Fibroblast of lung (primary cell): Measurements from ENCODE around the gene RPL36A. TPM values are rescaled to one million over a fixed set of nuclear protein-coding genes. Genes with fewer than 3 reads are reported as not detected.

Experiments used
- DNase-seq, 2 donors: peaks; one replicate each; pipeline versions ENCODE4 v3.0.0 to v3.0.0-alpha.2; 2010; ENCODE audit warnings: low read depth in 2 of 2
- H2AFZ ChIP-seq: 2 replicates; pipeline ENCODE4 v1.5.1; 2012; ENCODE audit warnings: low read length, control low read depth, inconsistent platforms
- H3K27ac ChIP-seq: 2 replicates; pipeline ENCODE4 v1.5.1; 2011; ENCODE audit warnings: low read length, control low read depth; ENCODE audit not compliant: insufficient read depth
- H3K27me3 ChIP-seq: 2 replicates; pipeline ENCODE4 v1.5.1; 2011; ENCODE audit warnings: mild to moderate bottlenecking, low read length; ENCODE audit not compliant: control insufficient read depth, insufficient read depth
- H3K36me3 ChIP-seq: 2 replicates; pipeline ENCODE4 v1.5.1; 2011; ENCODE audit warnings: low read length; ENCODE audit not compliant: control insufficient read depth, insufficient read depth
- H3K4me1 ChIP-seq: 2 replicates; pipeline ENCODE4 v1.5.1; 2011; ENCODE audit warnings: low read length; ENCODE audit not compliant: control insufficient read depth, insufficient read depth; ENCODE audit errors: extremely low read depth
- H3K4me2 ChIP-seq: 2 replicates; pipeline ENCODE4 v1.5.1; 2011; ENCODE audit warnings: low read length, control low read depth; ENCODE audit not compliant: insufficient read depth; ENCODE audit errors: extremely low read depth
- H3K4me3 ChIP-seq, 4 experiments: fragments of 200-600 bp in 1 of 4; sonication (generic) in 1 of 4; replicated peaks in 1 of 4; 2 replicates each; pipeline ENCODE4 v1.5.1; 2011 to 2016; ENCODE audit warnings: low read length in 4 of 4, low read depth in 3 of 4, mild to moderate bottlenecking in 3 of 4, control low read depth in 2 of 4, inconsistent platforms in 1 of 4, mixed read lengths in 1 of 4; ENCODE audit not compliant: insufficient read depth in 1 of 4; ENCODE audit errors: control extremely low read depth in 1 of 4
- H3K79me2 ChIP-seq: 2 replicates; pipeline ENCODE4 v1.5.1; 2012; ENCODE audit warnings: mild to moderate bottlenecking, low read length, inconsistent platforms; ENCODE audit not compliant: control insufficient read depth, insufficient read depth
- H3K9ac ChIP-seq: 2 replicates; pipeline ENCODE4 v1.5.1; 2011; ENCODE audit warnings: mild to moderate bottlenecking, low read length, control low read depth; ENCODE audit not compliant: insufficient read depth
- H3K9me3 ChIP-seq: 2 replicates; pipeline ENCODE4 v1.5.1; 2012; ENCODE audit warnings: low read depth, low read length; ENCODE audit not compliant: control insufficient read depth, insufficient read depth
- H4K20me1 ChIP-seq: 2 replicates; pipeline ENCODE4 v1.5.1; 2011; ENCODE audit warnings: low read length; ENCODE audit not compliant: control insufficient read depth, insufficient read depth; ENCODE audit errors: extremely low read depth
- EZH2 ChIP-seq: IDR thresholded peaks from 2 replicates; pipeline ENCODE4 v1.5.1; 2012; ENCODE audit warnings: low read length, control low read depth, mild to moderate bottlenecking; ENCODE audit errors: missing control alignments
- polyA plus RNA-seq, 2 donors: library from polyadenylated mRNA; depleted of rRNA in 1 of 2; stranded (reverse) in 1 of 2; unstranded in 1 of 2; fragments of >200 nt; gene quantifications; 2 replicates each; pipeline ENCODE4 v1.2.1, GENCODE V29; 2011 to 2012; ENCODE audit warnings: missing spikeins in 1 of 2
- total RNA-seq: library from RNA; depleted of rRNA; stranded (reverse); fragments of >200 nt; gene quantifications from 2 replicates; pipeline ENCODE4 v1.2.1, GENCODE V29; 2014
- TF ChIP-seq, protein P1 (sequence below), 2 donors: IDR thresholded peaks in 1 of 2; conservative IDR thresholded peaks in 1 of 2; 1 replicate in 1 of 2; 2 replicates in 1 of 2; pipeline ENCODE4 v1.5.1; 2011 to 2012; ENCODE audit warnings: low read length in 2 of 2, control low read depth in 1 of 2, inconsistent platforms in 1 of 2, low read depth in 1 of 2, mild to moderate bottlenecking in 1 of 2

Gene RPL36A
- total and polyA plus RNA-seq, 2 donors (not counting 1 experiment from before 2014, with no cell fraction given) = 305 to 2,209 TPM

DNA sequence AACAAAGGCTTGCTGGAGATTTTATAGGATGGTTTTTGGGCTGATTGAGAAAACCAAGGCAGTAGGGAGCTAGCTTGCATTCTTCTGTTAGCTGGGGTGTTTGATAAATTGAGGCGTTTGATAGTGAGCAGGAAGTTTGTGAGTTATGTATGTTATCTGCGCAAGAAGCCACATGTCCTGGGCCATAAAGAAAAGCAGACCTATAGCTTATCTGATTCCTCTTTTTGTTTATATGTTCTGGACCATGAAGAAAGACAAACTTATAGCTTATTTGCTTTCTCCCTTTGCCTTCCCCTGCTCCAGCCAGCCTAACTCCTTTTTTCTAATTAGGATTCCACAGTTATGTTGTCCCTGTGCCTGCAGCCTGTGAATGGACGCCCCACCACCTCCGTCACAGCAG, 26.4 kb downstream of the RPL36A start:
- H2AFZ ChIP-seq = no peak overlapping the region
- H3K27me3 ChIP-seq = no peaks in the 10 kb centered on the region
- no peak overlapping the region for H3K27ac ChIP-seq
- H3K9ac ChIP-seq = no peak overlapping the region
- no peaks in the 10 kb centered on the region for H4K20me1 ChIP-seq
- peaks cover 8% of the 10 kb centered on the region for H3K79me2 ChIP-seq
- no peak overlapping the region for H3K4me3 ChIP-seq
- H3K36me3 ChIP-seq = no peaks in the 10 kb centered on the region
- no peaks in the 10 kb centered on the region for H3K9me3 ChIP-seq
- no peak for DNase-seq
- H3K4me2 ChIP-seq = no peak overlapping the region
- TF ChIP-seq, protein P1, sequence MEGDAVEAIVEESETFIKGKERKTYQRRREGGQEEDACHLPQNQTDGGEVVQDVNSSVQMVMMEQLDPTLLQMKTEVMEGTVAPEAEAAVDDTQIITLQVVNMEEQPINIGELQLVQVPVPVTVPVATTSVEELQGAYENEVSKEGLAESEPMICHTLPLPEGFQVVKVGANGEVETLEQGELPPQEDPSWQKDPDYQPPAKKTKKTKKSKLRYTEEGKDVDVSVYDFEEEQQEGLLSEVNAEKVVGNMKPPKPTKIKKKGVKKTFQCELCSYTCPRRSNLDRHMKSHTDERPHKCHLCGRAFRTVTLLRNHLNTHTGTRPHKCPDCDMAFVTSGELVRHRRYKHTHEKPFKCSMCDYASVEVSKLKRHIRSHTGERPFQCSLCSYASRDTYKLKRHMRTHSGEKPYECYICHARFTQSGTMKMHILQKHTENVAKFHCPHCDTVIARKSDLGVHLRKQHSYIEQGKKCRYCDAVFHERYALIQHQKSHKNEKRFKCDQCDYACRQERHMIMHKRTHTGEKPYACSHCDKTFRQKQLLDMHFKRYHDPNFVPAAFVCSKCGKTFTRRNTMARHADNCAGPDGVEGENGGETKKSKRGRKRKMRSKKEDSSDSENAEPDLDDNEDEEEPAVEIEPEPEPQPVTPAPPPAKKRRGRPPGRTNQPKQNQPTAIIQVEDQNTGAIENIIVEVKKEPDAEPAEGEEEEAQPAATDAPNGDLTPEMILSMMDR (conservative IDR thresholded peaks at IDR 0.05 in 1 of 2, IDR thresholded peaks at IDR 0.05 in 1 of 2; ENCODE audit: low read depth in 1 of 2, low read length in 2 of 2) = no peak
- no peak for TF ChIP-seq EZH2
- no peaks in the 10 kb centered on the region for H3K4me1 ChIP-seq

DNA sequence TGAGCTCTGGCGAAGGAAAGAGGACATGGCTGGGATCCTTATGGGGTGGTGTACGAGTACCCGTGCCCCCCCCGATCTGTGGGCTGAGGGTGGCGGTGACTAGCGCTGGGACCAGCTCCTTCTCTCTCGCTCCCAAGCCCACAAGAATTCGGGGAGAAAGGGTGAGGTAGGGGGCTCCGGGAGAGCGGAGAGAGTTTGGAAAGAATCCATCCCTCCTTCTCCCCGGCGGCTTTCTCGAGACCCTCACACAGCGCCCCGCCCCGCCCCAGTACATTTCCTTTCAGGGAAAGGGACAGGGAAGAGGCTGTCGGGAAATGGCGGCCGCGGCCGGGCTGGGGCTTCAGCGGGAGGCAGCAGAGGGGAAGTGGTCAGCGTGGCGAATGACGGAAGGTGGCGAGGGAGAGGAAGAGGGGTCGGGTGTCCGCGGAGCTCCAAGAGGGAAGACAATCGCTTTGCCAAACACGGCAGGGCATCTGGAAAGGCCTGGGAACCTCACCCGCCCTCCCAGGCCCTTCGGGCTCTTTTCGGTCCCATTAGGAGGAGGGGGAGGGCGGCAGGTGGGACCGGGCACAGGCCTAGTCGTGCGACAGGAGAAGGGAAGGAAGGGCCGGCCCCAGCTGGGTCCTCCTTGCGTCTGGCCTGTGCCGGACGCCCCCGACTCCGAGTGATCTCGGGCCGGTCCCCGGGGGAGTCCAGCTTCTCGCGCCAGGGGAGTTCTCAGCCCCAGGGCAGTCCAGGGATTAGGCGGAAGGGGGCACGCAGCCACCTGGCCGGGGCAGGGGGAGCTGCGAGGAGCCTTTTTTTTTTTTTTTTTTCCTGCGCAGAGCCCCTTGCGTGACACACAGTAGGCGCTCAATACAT, 27.4 kb downstream of the RPL36A start:
- H3K27me3 ChIP-seq = no peaks in the 10 kb centered on the region

DNA sequence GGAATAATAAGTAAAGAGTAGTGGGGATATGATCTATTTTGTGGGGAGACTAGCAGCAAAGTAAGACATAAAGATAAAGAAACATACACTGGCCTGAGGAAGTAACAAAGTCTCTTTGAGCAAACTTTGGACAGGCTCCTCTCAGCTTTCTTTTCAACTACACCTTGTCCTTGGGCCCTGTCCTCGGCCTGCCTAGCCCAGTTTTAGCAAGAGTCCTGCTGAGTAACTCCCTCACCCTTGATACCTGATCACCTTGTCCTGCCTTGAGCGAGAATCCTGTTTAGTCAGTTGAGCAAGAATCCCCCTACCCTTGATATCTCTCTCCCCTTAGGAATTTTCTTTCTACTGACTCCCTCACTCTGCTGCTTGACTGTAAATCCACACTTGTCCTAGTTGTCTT, 28.7 kb downstream of the RPL36A start:
- Histone ChIP-seq H3K27me3 (no peaks in the 10 kb centered on the region), H2AFZ (no peak overlapping the region), H3K27ac (no peak overlapping the region), H3K79me2 (no peaks in the 10 kb centered on the region), H3K4me1 (no peaks in the 10 kb centered on the region), H3K9me3 (no peaks in the 10 kb centered on the region), H4K20me1 (no peaks in the 10 kb centered on the region), H3K4me3 (no peak overlapping the region), H3K9ac (no peak overlapping the region), H3K36me3 (no peaks in the 10 kb centered on the region), H3K4me2 (no peak overlapping the region)
- DNase-seq = no peak
- TF ChIP-seq, protein P1 (conservative IDR thresholded peaks at IDR 0.05 in 1 of 2, IDR thresholded peaks at IDR 0.05 in 1 of 2; ENCODE audit: low read depth in 1 of 2, low read length in 2 of 2) = no peak
- no peak for TF ChIP-seq EZH2

More for the DNA sequence above, 27.4 kb downstream of the RPL36A start:
- TF ChIP-seq, protein P1 (conservative IDR thresholded peaks at IDR 0.05 in 1 of 2, IDR thresholded peaks at IDR 0.05 in 1 of 2; ENCODE audit: low read depth in 1 of 2, low read length in 2 of 2) = no peak
- no peak for TF ChIP-seq EZH2
- peak overlapping the region; percentile 36 to 63 (median 44) for H3K4me3 ChIP-seq
- peak; percentile 36 to 42 for DNase-seq
- H3K9ac ChIP-seq = peak overlapping the region; percentile 82
- no peaks in the 10 kb centered on the region for H3K4me1 ChIP-seq
- H3K27ac ChIP-seq = peak overlapping the region; percentile 81
- no peaks in the 10 kb centered on the region for H4K20me1 ChIP-seq
- no peaks in the 10 kb centered on the region for H3K79me2 ChIP-seq
- H3K4me2 ChIP-seq = peak overlapping the region; percentile 11
- no peaks in the 10 kb centered on the region for H3K36me3 ChIP-seq
- peak overlapping the region; percentile 69 for H2AFZ ChIP-seq
- no peaks in the 10 kb centered on the region for H3K9me3 ChIP-seq
